COLO668 (cell line): ENCODE results near the gene TACO1.

Source experiments
- DNase-seq: peaks from one replicate; lab custom pipeline; 2025; ENCODE audit not compliant: unreplicated experiment; lab: John Stamatoyannopoulos, UW

TACO1 gene

DNA sequence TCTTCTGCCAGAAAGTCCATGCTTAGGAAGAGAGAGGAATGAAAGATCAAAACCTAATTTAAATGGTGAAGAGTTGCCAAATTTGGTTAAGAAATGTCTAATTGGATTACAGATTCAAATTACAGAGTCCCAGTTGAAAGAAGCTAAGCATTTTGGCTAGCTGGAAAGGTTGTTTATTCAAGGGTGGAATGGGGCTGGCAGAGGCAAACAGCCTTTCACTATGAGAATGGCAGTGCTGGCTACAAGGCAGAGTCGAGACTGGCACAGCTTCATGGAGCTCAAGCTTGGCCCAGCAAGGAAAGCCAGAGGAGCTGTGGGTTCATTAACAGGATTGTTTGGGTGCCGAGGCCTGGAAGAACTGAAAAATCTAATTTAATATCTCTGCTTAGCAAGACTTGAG lies 35.1 kb downstream of the TACO1 start:
- no peak for DNase-seq

DNA sequence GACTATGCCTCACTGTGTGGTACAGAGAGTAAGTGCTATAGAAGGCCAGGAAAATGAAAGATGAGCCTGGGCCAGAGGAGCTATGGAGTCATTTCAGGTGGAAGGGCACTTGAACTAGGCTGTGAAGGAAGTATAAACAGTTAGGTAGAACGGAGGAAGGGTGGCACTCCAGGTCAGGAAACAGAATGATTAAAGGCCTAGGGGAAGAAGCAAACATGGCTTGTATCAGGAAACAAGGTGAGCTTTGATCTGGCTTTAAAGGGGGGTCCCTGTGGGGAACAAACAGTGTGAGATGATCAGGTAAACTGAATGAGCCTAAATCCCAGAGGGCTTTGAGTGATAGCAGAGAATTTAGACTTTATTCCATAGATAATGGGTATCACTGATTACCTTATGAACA lies 38.4 kb downstream of the TACO1 start:
- no peak for DNase-seq

DNA sequence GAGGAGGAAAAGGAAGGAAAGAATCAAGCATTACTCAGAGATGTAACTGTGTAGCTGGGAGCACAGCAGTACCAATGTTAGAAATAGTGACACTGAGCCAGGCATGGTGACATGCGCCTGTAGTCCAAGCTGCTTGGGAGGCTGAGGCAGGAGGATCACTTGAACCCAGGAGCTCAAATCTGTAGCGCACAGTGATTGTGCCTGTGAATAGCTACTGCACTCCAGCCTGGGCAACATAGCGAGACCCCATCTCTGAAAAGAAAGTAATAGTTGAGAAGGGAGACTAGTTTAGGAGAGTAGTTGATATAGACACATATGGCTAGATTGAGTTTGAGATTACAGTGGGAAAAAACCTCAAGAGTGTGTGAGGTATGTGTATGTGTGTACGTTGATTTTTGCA lies 39.3 kb downstream of the TACO1 start:
- no peak for DNase-seq

DNA sequence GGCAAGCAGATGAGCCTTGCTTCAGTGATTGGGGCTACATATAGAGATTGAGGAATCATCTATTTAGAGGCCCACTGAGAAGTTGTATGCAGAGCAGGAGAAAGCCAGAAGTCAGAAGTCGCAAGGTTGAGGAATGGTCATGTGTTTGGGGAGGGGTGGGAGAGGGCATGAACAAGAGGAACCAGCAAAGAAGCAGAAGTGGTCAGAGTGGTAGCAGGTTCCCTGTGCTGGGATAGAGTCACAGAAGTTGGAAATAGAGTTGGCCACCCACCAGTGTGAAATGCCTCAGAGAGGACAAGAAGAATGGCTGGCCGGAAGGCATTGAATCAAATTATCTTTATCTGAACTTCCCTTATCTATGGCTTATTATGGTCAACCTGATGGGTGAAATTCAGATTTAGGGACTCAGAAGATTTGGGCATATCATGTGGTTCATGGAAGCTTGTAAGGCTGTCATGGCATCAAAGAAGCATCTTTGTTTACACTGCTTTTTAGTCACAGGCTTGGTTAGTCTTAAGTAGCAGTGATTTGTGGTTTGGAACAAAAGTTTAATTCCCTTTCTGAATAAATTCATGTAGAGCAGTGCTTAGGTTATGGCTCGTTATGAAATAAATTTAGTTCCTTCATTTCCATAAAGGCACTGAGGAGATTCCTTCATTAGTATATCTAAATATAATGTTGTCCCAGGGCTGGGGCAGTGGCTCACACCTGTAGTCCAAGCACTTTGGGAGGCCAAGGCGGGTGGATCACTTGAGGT lies 41.2 kb downstream of the TACO1 start:
- no peak for DNase-seq

DNA sequence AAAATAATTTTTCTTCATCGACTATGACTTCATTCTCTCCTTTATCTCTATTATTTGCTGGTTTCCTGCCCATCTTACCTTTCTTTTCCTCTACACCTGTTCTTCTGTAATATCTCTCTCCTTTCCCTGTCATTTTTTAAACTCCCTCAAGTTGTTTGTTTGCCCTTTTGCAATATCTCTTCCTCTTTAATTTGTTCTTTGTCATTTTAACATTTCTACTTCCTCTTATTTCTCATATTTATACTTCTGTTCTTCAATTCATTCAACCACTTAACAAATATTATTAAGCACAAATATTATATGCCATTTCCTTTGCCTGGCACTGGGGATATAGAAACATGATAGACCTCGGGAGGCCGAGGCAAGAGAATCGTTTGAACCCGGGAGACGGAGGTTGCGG lies 44.2 kb downstream of the TACO1 start:
- no peak for DNase-seq

DNA sequence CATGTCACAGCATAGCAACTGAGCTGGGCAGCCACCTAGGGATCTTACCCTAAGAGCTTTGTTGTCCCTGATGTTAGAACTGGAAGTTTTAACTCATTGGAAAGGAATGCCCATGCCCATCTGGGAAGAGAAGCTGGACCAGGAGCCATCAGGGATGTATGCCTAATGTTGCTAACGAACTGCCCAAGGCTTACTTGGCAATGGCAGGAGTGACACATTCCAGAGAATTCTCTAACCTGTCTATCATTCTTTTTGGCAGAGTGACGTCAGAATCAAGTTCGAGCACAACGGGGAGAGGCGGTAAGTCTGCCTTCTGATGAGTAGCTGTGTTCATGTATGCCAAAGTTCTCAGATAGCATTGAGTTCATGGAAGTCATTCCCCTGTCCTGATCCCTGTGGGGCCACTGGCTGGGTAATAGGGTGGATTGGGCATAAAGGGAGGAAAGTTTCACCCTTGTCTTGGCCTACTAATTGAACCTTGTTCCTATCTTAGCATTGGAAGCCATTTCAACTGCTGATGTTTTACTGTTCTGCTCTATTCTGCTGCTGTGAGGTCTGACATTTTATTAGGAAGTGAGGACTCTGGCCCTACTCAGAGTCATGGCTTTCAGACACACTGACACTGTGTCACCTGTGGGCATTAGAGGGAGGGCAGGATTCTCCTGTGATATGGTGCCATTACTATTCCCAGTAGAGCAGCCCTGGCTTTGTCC lies 45.2 kb downstream of the TACO1 start:
- DNase-seq: no peak

DNA sequence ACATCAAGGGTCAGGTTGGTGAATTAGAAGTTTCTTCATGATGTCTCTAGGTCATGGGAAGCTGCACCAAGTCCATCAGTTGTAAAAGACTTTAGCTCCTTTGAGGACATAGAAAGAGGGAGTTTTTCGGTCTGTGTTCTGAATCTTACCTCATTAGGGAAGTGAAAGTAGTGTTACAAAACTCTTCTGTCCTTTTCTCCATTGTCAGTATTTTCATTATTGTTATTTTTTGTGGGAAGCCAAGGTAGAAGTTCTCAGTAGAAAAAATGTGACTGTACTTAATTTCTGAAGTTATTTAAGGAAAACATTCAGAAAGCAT lies 45.8 kb downstream of the TACO1 start:
- DNase-seq: no peak

DNA sequence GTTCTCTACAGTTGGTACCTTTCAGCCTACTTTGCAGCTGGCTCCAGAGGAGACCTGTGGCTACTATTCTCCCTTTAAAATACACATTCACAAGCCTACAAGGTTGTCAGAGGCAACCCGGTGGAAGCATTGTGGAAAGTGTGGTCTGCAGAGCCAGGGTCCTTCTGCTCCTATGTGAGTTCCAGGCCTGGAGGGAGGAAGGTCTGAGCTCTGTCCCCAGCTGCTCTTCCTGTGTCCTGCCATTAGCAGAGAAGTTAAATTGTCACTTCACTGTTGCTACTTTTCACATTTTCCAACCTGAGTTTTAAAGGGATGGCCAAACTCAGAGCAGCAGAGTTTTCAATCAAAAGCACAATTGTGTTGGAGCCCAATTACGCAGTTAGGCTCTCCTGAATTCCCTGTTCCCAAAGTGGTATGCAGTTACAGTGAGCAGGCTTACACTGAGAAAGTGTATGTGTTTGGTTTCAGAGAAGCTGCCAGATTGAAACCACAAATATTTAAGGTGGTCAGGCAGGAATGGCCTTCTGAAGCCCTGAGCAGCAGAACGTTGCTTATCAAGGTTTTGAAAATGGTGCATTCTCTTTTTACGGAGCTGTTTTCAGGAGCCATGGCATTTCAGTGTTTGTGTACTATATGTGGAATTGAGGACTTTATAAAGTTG lies 46.5 kb downstream of the TACO1 start:
- DNase-seq: no peak

DNA sequence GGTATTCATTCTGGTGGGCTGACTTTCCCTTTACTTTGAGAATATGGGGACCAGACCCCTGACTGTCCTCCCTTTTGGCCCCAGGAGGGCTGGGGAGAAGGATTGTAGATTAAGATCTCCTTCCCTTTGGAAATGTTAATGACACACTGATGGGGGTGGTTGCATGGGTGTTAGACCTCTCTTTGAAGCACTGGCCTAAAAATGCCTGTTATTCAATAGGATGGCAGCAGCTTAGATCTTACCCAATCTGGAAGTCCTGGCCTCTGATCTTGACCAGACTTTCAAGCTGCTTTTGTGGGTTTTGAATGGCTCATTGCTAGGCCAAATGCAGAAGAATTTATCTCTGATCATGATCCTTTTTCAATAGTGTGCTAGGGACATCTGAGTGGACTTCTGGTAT lies 47.2 kb downstream of the TACO1 start:
- no peak for DNase-seq

DNA sequence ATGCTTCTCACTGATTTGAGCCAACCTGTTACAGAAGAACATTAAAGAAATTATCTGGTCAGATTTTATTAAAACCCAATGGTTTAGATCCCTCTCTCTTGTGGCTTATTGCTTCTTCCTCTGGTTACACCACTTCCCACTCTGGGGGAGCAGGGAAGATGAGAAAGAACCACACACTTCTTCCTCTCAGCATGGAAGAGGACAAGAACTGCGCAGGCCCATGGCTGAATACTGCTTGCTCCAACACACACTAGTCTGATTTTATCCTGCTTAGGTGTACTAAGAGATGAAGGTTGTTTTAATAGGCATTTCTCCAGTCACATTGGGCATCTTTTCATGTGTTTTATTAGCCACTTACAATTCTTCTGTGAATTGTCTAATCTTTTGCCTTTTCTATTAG lies 49.1 kb downstream of the TACO1 start:
- DNase-seq: no peak

DNA sequence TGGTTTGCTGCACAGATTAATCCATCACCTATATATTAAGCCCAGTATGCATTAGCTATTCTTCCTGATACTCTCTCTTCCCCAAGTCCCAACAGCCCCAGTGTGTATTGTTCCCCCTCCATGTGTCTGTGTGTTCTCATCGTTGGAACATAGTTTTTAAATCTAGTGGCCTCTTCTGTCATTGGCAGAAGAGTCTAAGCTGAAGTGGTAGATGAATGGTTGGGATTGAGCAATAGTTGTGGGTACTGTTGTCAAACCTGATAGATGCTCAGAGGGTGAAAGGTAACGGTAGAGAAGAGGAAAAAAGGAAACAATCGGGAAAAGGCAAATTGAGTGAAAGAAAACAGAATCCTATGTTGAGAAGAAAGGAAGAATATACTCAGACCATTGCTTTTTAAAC lies 51.4 kb downstream of the TACO1 start:
- DNase-seq: no peak

DNA sequence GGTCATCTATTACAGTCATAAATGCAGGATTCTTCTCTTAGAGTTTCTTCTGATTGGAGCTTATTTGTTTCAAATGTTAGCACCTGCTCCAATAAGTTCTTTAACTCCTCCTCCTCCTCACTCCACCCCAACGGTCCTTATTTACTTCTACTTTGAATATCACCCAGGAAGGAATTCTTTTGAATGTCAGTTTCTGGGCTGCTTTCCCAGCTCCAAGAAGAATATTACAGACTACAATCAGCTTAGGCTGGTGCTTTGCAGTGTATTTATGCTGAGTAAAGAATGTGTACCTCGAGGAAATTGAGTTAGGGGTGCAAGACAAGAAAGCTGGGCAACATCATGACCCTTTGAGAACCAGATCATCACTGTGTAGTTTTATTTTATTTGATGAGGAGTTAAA lies 52.4 kb downstream of the TACO1 start:
- DNase-seq: no peak

DNA sequence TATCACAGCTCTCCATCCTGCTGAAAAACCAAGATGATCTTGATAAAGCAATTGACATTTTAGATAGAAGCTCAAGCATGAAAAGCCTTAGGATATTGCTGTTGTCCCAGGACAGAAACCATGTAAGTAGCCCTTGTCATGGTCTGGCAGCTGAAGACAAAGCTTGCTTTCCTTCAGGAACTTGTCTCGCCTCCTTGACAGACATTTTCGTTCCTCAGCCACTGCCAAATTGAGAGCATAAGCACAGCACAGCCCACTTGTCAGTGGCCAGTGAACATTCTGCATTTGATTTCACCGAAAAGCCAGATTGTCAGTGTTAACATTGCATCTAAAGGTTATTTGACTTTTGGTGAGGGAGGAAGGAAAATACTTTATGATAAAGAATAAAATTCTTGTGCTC lies 57.1 kb downstream of the TACO1 start:
- no peak for DNase-seq
